Measurements from ENCODE around the gene SH3TC2. TPM values are rescaled to one million over a fixed set of nuclear protein-coding genes. Genes with fewer than 3 reads are reported as not detected.

Gene SH3TC2
- total RNA-seq, 1 experiment from 2014 or later, result not detected

GRCh38 chr5:149054416-149054815 lies 8.4 kb downstream of the SH3TC2 start:
- Histone ChIP-seq H3K27ac (ENCODE audit: low read length) (no peak overlapping the region), H3K4me1 (ENCODE audit: low read length) (peaks cover 8% of the 10 kb centered on the region), H3K36me3 (ENCODE audit: insufficient read depth, low read length) (no peaks in the 10 kb centered on the region), H3K9ac (ENCODE audit: low read length) (no peak overlapping the region), H3K9me3 (ENCODE audit: low read length) (no peaks in the 10 kb centered on the region), H3K4me2 (ENCODE audit: low read depth, low read length, poor library complexity, severe bottlenecking) (no peak overlapping the region), H2AFZ (ENCODE audit: low read length) (no peak overlapping the region), H3K79me2 (ENCODE audit: low read length) (no peaks in the 10 kb centered on the region), H3K4me3 (ENCODE audit: low read length) (no peak overlapping the region), H4K20me1 (ENCODE audit: insufficient read depth, low read depth, low read length) (no peaks in the 10 kb centered on the region), H3K9me2 (replicated peaks; ENCODE audit: insufficient read depth, low read length) (no peaks in the 10 kb centered on the region), H3K27me3 (ENCODE audit: low read length) (no peaks in the 10 kb centered on the region)
- DNase-seq, result peak; percentile 37

- DNase-seq, result no peak
- no peak overlapping the region for H3K4me2 ChIP-seq (ENCODE audit: low read depth, low read length, poor library complexity, severe bottlenecking)
Observed at GRCh38 chr5:149053072-149053695, 9.7 kb downstream of the SH3TC2 start.

GRCh38 chr5:149049371-149049781 lies 13.5 kb downstream of the SH3TC2 start:
- H3K9me2 ChIP-seq (replicated peaks; ENCODE audit: insufficient read depth, low read length), result no peaks in the 10 kb centered on the region
- no peak overlapping the region for H3K27ac ChIP-seq (ENCODE audit: low read length)
- no peak overlapping the region for H3K9ac ChIP-seq (ENCODE audit: low read length)
- no peak overlapping the region for H3K4me3 ChIP-seq (ENCODE audit: low read length)
- H3K4me1 ChIP-seq (ENCODE audit: low read length), result peaks cover 8% of the 10 kb centered on the region
- H3K27me3 ChIP-seq (ENCODE audit: low read length), result no peaks in the 10 kb centered on the region
- H4K20me1 ChIP-seq (ENCODE audit: insufficient read depth, low read depth, low read length), result no peaks in the 10 kb centered on the region
- DNase-seq, result no peak
- H3K4me2 ChIP-seq (ENCODE audit: low read depth, low read length, poor library complexity, severe bottlenecking), result no peak overlapping the region
- H3K36me3 ChIP-seq (ENCODE audit: insufficient read depth, low read length), result no peaks in the 10 kb centered on the region
- H2AFZ ChIP-seq (ENCODE audit: low read length), result no peak overlapping the region
- no peaks in the 10 kb centered on the region for H3K9me3 ChIP-seq (ENCODE audit: low read length)
- no peaks in the 10 kb centered on the region for H3K79me2 ChIP-seq (ENCODE audit: low read length)

More at GRCh38 chr5:149053072-149053695, 9.7 kb downstream of the SH3TC2 start:
- H3K79me2 ChIP-seq (ENCODE audit: low read length), result no peaks in the 10 kb centered on the region
- no peaks in the 10 kb centered on the region for H3K36me3 ChIP-seq (ENCODE audit: insufficient read depth, low read length)
- no peaks in the 10 kb centered on the region for H3K9me2 ChIP-seq (replicated peaks; ENCODE audit: insufficient read depth, low read length)
- H3K27me3 ChIP-seq (ENCODE audit: low read length), result no peaks in the 10 kb centered on the region
- H3K27ac ChIP-seq (ENCODE audit: low read length), result no peak overlapping the region
- H3K9me3 ChIP-seq (ENCODE audit: low read length), result no peaks in the 10 kb centered on the region
- H3K4me1 ChIP-seq (ENCODE audit: low read length), result peaks cover 8% of the 10 kb centered on the region
- no peak overlapping the region for H2AFZ ChIP-seq (ENCODE audit: low read length)
- no peaks in the 10 kb centered on the region for H4K20me1 ChIP-seq (ENCODE audit: insufficient read depth, low read depth, low read length)
- no peak overlapping the region for H3K9ac ChIP-seq (ENCODE audit: low read length)
- H3K4me3 ChIP-seq (ENCODE audit: low read length), result no peak overlapping the region

- Histone ChIP-seq H3K4me2 (ENCODE audit: low read depth, low read length, poor library complexity, severe bottlenecking) (no peak overlapping the region), H3K36me3 (ENCODE audit: insufficient read depth, low read length) (no peaks in the 10 kb centered on the region), H3K4me1 (ENCODE audit: low read length) (peaks cover 8% of the 10 kb centered on the region), H3K9me3 (ENCODE audit: low read length) (no peaks in the 10 kb centered on the region), H3K27ac (ENCODE audit: low read length) (no peak overlapping the region), H3K4me3 (ENCODE audit: low read length) (no peak overlapping the region), H3K9me2 (replicated peaks; ENCODE audit: insufficient read depth, low read length) (no peaks in the 10 kb centered on the region), H4K20me1 (ENCODE audit: insufficient read depth, low read depth, low read length) (no peaks in the 10 kb centered on the region), H3K79me2 (ENCODE audit: low read length) (no peaks in the 10 kb centered on the region), H2AFZ (ENCODE audit: low read length) (no peak overlapping the region), H3K27me3 (ENCODE audit: low read length) (no peaks in the 10 kb centered on the region), H3K9ac (ENCODE audit: low read length) (no peak overlapping the region)
- DNase-seq, result no peak
Observed at GRCh38 chr5:149048811-149049210, 14.1 kb downstream of the SH3TC2 start.

- no peak overlapping the region for H3K4me3 ChIP-seq (ENCODE audit: low read length)
Observed at GRCh38 chr5:149047462-149047861, 15.4 kb downstream of the SH3TC2 start.

GRCh38 chr5:149046196-149046829 lies 16.5 kb downstream of the SH3TC2 start:
- Histone ChIP-seq H4K20me1 (ENCODE audit: insufficient read depth, low read depth, low read length) (no peaks in the 10 kb centered on the region), H3K79me2 (ENCODE audit: low read length) (no peaks in the 10 kb centered on the region), H3K9me2 (replicated peaks; ENCODE audit: insufficient read depth, low read length) (no peaks in the 10 kb centered on the region), H3K27me3 (ENCODE audit: low read length) (no peaks in the 10 kb centered on the region), H3K27ac (ENCODE audit: low read length) (no peak overlapping the region), H2AFZ (ENCODE audit: low read length) (no peak overlapping the region), H3K4me3 (ENCODE audit: low read length) (no peak overlapping the region), H3K4me2 (ENCODE audit: low read depth, low read length, poor library complexity, severe bottlenecking) (no peak overlapping the region), H3K36me3 (ENCODE audit: insufficient read depth, low read length) (no peaks in the 10 kb centered on the region), H3K9ac (ENCODE audit: low read length) (no peak overlapping the region), H3K9me3 (ENCODE audit: low read length) (no peaks in the 10 kb centered on the region), H3K4me1 (ENCODE audit: low read length) (no peaks in the 10 kb centered on the region)
- DNase-seq, result no peak

More at GRCh38 chr5:149047462-149047861, 15.4 kb downstream of the SH3TC2 start:
- no peaks in the 10 kb centered on the region for H3K9me3 ChIP-seq (ENCODE audit: low read length)
- DNase-seq, result no peak
- H3K27me3 ChIP-seq (ENCODE audit: low read length), result no peaks in the 10 kb centered on the region
- H4K20me1 ChIP-seq (ENCODE audit: insufficient read depth, low read depth, low read length), result no peaks in the 10 kb centered on the region
- no peak overlapping the region for H2AFZ ChIP-seq (ENCODE audit: low read length)
- no peaks in the 10 kb centered on the region for H3K9me2 ChIP-seq (replicated peaks; ENCODE audit: insufficient read depth, low read length)
- H3K4me1 ChIP-seq (ENCODE audit: low read length), result no peaks in the 10 kb centered on the region
- H3K79me2 ChIP-seq (ENCODE audit: low read length), result no peaks in the 10 kb centered on the region
- H3K4me2 ChIP-seq (ENCODE audit: low read depth, low read length, poor library complexity, severe bottlenecking), result no peak overlapping the region
- H3K27ac ChIP-seq (ENCODE audit: low read length), result no peak overlapping the region
- H3K36me3 ChIP-seq (ENCODE audit: insufficient read depth, low read length), result no peaks in the 10 kb centered on the region
- H3K9ac ChIP-seq (ENCODE audit: low read length), result no peak overlapping the region

GRCh38 chr5:149045089-149045460 lies 17.8 kb downstream of the SH3TC2 start:
- Histone ChIP-seq H3K4me3 (ENCODE audit: low read length) (no peak overlapping the region), H3K9me3 (ENCODE audit: low read length) (no peaks in the 10 kb centered on the region), H3K4me1 (ENCODE audit: low read length) (no peaks in the 10 kb centered on the region), H3K9ac (ENCODE audit: low read length) (no peak overlapping the region), H3K4me2 (ENCODE audit: low read depth, low read length, poor library complexity, severe bottlenecking) (no peak overlapping the region), H3K36me3 (ENCODE audit: insufficient read depth, low read length) (no peaks in the 10 kb centered on the region), H3K9me2 (replicated peaks; ENCODE audit: insufficient read depth, low read length) (no peaks in the 10 kb centered on the region), H3K79me2 (ENCODE audit: low read length) (no peaks in the 10 kb centered on the region), H3K27me3 (ENCODE audit: low read length) (no peaks in the 10 kb centered on the region), H2AFZ (ENCODE audit: low read length) (no peak overlapping the region), H4K20me1 (ENCODE audit: insufficient read depth, low read depth, low read length) (no peaks in the 10 kb centered on the region), H3K27ac (ENCODE audit: low read length) (no peak overlapping the region)
- DNase-seq, result no peak

- H3K4me2 ChIP-seq (ENCODE audit: low read depth, low read length, poor library complexity, severe bottlenecking), result no peak overlapping the region
- no peak for DNase-seq
- no peak overlapping the region for H3K27ac ChIP-seq (ENCODE audit: low read length)
- H2AFZ ChIP-seq (ENCODE audit: low read length), result no peak overlapping the region
- H3K36me3 ChIP-seq (ENCODE audit: insufficient read depth, low read length), result no peaks in the 10 kb centered on the region
- no peak overlapping the region for H3K4me3 ChIP-seq (ENCODE audit: low read length)
- H3K9ac ChIP-seq (ENCODE audit: low read length), result no peak overlapping the region
- no peaks in the 10 kb centered on the region for H3K9me2 ChIP-seq (replicated peaks; ENCODE audit: insufficient read depth, low read length)
- no peaks in the 10 kb centered on the region for H3K9me3 ChIP-seq (ENCODE audit: low read length)
- H3K79me2 ChIP-seq (ENCODE audit: low read length), result no peaks in the 10 kb centered on the region
- H4K20me1 ChIP-seq (ENCODE audit: insufficient read depth, low read depth, low read length), result no peaks in the 10 kb centered on the region
- H3K4me1 ChIP-seq (ENCODE audit: low read length), result no peaks in the 10 kb centered on the region
- no peaks in the 10 kb centered on the region for H3K27me3 ChIP-seq (ENCODE audit: low read length)
Observed at GRCh38 chr5:149044453-149045088, 18.3 kb downstream of the SH3TC2 start.

All from Karpas-422 (cell line).